SK-N-SH treated with all-trans-retinoic acid at 6 μM for 48 hours (cell line): ENCODE results near the gene MED15.

Experiments
- ATAC-seq: fragments of 200-7000 bp; cut with Tn5 transposase; 3 replicates; pipeline ENCODE4 v1.9.1; 2020; ENCODE audit warnings: mild to moderate bottlenecking, moderate library complexity
- ARNTL ChIP-seq: fragments of 450-650 bp; formaldehyde crosslinking; IDR thresholded peaks from 2 replicates; pipeline ENCODE4 v1.5.0; 2020; ENCODE audit warnings: low read depth, mild to moderate bottlenecking, moderate library complexity, borderline replicate concordance
- BACH2 ChIP-seq: fragments of 250-450 bp; sonication (Bioruptor Pico); IDR thresholded peaks from 2 replicates; pipeline ENCODE4 v1.9.0; 2021; ENCODE audit warnings: mild to moderate bottlenecking, borderline replicate concordance
- CREB5 ChIP-seq: fragments of 250-450 bp; sonication (Bioruptor Pico); IDR thresholded peaks from 2 replicates; pipeline ENCODE4 v1.5.1; 2020; ENCODE audit warnings: low read depth, mild to moderate bottlenecking, moderate library complexity
- CSRNP3 ChIP-seq: fragments of 250-450 bp; sonication (Bioruptor Pico); IDR thresholded peaks from 2 replicates; pipeline ENCODE4 v1.5.1; 2021; ENCODE audit warnings: mild to moderate bottlenecking, moderate library complexity
- ESRRG ChIP-seq: fragments of 250-450 bp; sonication (Bioruptor Pico); IDR thresholded peaks from 2 replicates; pipeline ENCODE4 v1.6.1; 2021; ENCODE audit warnings: mild to moderate bottlenecking
- GLIS3 ChIP-seq: fragments of 250-450 bp; sonication (Bioruptor Pico); IDR thresholded peaks from 2 replicates; pipeline ENCODE4 v1.5.0; 2020; ENCODE audit warnings: mild to moderate bottlenecking, moderate library complexity
- ISL1 ChIP-seq: fragments of 250-450 bp; sonication (Bioruptor Pico); IDR thresholded peaks from 2 replicates; pipeline ENCODE4 v2.1.2; 2022; ENCODE audit warnings: mild to moderate bottlenecking, moderate library complexity
- OSR1 ChIP-seq: fragments of 250-450 bp; sonication (Bioruptor Pico); IDR thresholded peaks from 2 replicates; pipeline ENCODE4 v1.8.0; 2022; ENCODE audit warnings: moderate library complexity, mild to moderate bottlenecking, inconsistent platforms
- PATZ1 ChIP-seq: fragments of 250-450 bp; sonication (Bioruptor Pico); IDR thresholded peaks from 2 replicates; pipeline ENCODE4 v1.8.0; 2020; ENCODE audit warnings: mild to moderate bottlenecking, moderate library complexity, borderline replicate concordance
- POU6F1 ChIP-seq: fragments of 250-450 bp; sonication (Bioruptor Pico); IDR thresholded peaks from 2 replicates; pipeline ENCODE4 v1.8.0; 2021; ENCODE audit warnings: low read depth, mild to moderate bottlenecking, moderate library complexity, borderline replicate concordance
- PPARA ChIP-seq: fragments of 250-450 bp; sonication (Bioruptor Pico); IDR thresholded peaks from 2 replicates; pipeline ENCODE4 v1.5.0; 2020; ENCODE audit warnings: mild to moderate bottlenecking, borderline replicate concordance
- SNAI2 ChIP-seq: fragments of 250-450 bp; sonication (Bioruptor Pico); IDR thresholded peaks from 2 replicates; pipeline ENCODE4 v1.5.0; 2020; ENCODE audit warnings: mild to moderate bottlenecking, moderate library complexity
- TCF4 ChIP-seq: fragments of 250-450 bp; sonication (Bioruptor Pico); IDR thresholded peaks from 2 replicates; pipeline ENCODE4 v1.8.0; 2021; ENCODE audit warnings: mild to moderate bottlenecking, moderate library complexity, borderline replicate concordance
- TOX ChIP-seq: fragments of 250-450 bp; sonication (Bioruptor Pico); IDR thresholded peaks from 2 replicates; pipeline ENCODE4 v1.8.0; 2021; ENCODE audit warnings: mild to moderate bottlenecking, moderate library complexity, borderline replicate concordance
- ZFP3 ChIP-seq: fragments of 250-450 bp; sonication (Bioruptor Pico); IDR thresholded peaks from 2 replicates; pipeline ENCODE4 v1.5.0; 2020; ENCODE audit warnings: mild to moderate bottlenecking, moderate library complexity
- ZFP30 ChIP-seq: fragments of 450-650 bp; formaldehyde crosslinking; IDR thresholded peaks from 2 replicates; pipeline ENCODE4 v1.5.0; 2022; ENCODE audit warnings: mild to moderate bottlenecking, moderate library complexity
- ZNF565 ChIP-seq: fragments of 450-650 bp; formaldehyde crosslinking; conservative IDR thresholded peaks from 2 replicates; pipeline ENCODE4 v1.5.0; 2020; ENCODE audit warnings: low read depth, mild to moderate bottlenecking, moderate library complexity
- ZNF70 ChIP-seq: fragments of 450-650 bp; formaldehyde crosslinking; IDR thresholded peaks from 2 replicates; pipeline ENCODE4 v1.5.0; 2020; ENCODE audit warnings: mild to moderate bottlenecking, moderate library complexity
- ZNF8 ChIP-seq: fragments of 450-650 bp; formaldehyde crosslinking; IDR thresholded peaks from 2 replicates; pipeline ENCODE4 v1.5.0; 2020; ENCODE audit warnings: mild to moderate bottlenecking, moderate library complexity

Gene MED15

GRCh38 chr22:20588092-20588842, 80.9 kb downstream of the MED15 start:
- peak; percentile 5; the same call in 2 of the 3 replicates for ATAC-seq
- no peak for TF ChIP-seq ZNF8 (CRISPR knock-in tag)
- no peak for TF ChIP-seq TOX (CRISPR knock-in tag)
- TF ChIP-seq ZNF565, result no peak
- TF ChIP-seq TCF4 (CRISPR knock-in tag), result no peak
- no peak for TF ChIP-seq GLIS3 (CRISPR knock-in tag)
- TF ChIP-seq CREB5 (CRISPR knock-in tag), result no peak
- TF ChIP-seq SNAI2 (CRISPR knock-in tag), result no peak
- TF ChIP-seq BACH2 (CRISPR knock-in tag), result no peak
- TF ChIP-seq POU6F1 (CRISPR knock-in tag), result no peak

- peak; percentile 19 for ATAC-seq
- TF ChIP-seq ESRRG (CRISPR knock-in tag) (no peak), ARNTL (CRISPR knock-in tag) (no peak), PPARA (CRISPR knock-in tag) (no peak), PATZ1 (CRISPR knock-in tag) (no peak), POU6F1 (CRISPR knock-in tag) (no peak), ISL1 (CRISPR knock-in tag) (no peak), GLIS3 (CRISPR knock-in tag) (no peak), OSR1 (no peak), ZNF70 (CRISPR knock-in tag) (no peak), CSRNP3 (CRISPR knock-in tag) (no peak), ZFP30 (no peak), TOX (CRISPR knock-in tag) (no peak)
These were observed 81.6 kb downstream of the MED15 start for GRCh38 chr22:20588843-20589581.

GRCh38 chr22:20589614-20590476, 82.4 kb downstream of the MED15 start:
- TF ChIP-seq PPARA (CRISPR knock-in tag), result no peak
- no peak for TF ChIP-seq CREB5 (CRISPR knock-in tag)
- no peak for TF ChIP-seq BACH2 (CRISPR knock-in tag)
- no peak for TF ChIP-seq ZFP3 (CRISPR knock-in tag)
- no peak for TF ChIP-seq ZNF70 (CRISPR knock-in tag)
- peak; percentile 8 for ATAC-seq
